AG20443 (cell line): ENCODE measurements around the gene MYO9A.

Experiments
- DNase-seq: peaks from one replicate; pipeline ENCODE4 v3.0.0; 2012; ENCODE audit warnings: low spot score, mixed read lengths

The MYO9A gene

GRCh38 chr15:71809346-71809745 is 308.6 kb downstream of the MYO9A start:
- DNase-seq = no peak

- no peak for DNase-seq
Measured at GRCh38 chr15:71808311-71809020, 309.5 kb downstream of the MYO9A start.

- peak; percentile 47 for DNase-seq
Measured at GRCh38 chr15:71807691-71808091, 310.3 kb downstream of the MYO9A start.

GRCh38 chr15:71807125-71807629 is 310.8 kb downstream of the MYO9A start:
- no peak for DNase-seq

- no peak for DNase-seq
Measured at GRCh38 chr15:71806452-71806931, 311.5 kb downstream of the MYO9A start.

- no peak for DNase-seq
Measured at GRCh38 chr15:71804695-71805470, 313.1 kb downstream of the MYO9A start.

GRCh38 chr15:71804226-71804625 is 313.7 kb downstream of the MYO9A start:
- DNase-seq = no peak

GRCh38 chr15:71802770-71803169 is 315.2 kb downstream of the MYO9A start:
- no peak for DNase-seq

- DNase-seq = no peak
Measured at GRCh38 chr15:71801935-71802655, 315.9 kb downstream of the MYO9A start.

GRCh38 chr15:71800835-71801745 is 316.9 kb downstream of the MYO9A start:
- peak; percentile 78 for DNase-seq

- DNase-seq = no peak
Measured at GRCh38 chr15:71800190-71800589, 317.8 kb downstream of the MYO9A start.

- no peak for DNase-seq
Measured at GRCh38 chr15:71798641-71799040, 319.3 kb downstream of the MYO9A start.

GRCh38 chr15:71792521-71792920 is 325.4 kb downstream of the MYO9A start:
- peak; percentile 75 for DNase-seq

- DNase-seq = no peak
Measured at GRCh38 chr15:71791975-71792374, 326.0 kb downstream of the MYO9A start.

GRCh38 chr15:71790081-71790480 is 327.9 kb downstream of the MYO9A start:
- no peak for DNase-seq

GRCh38 chr15:71789616-71790015 is 328.3 kb downstream of the MYO9A start:
- no peak for DNase-seq

- DNase-seq = no peak
Measured at GRCh38 chr15:71788646-71789579, 329.0 kb downstream of the MYO9A start.

- DNase-seq = no peak
Measured at GRCh38 chr15:71786673-71787072, 331.3 kb downstream of the MYO9A start.

GRCh38 chr15:71785996-71786395 is 332.0 kb downstream of the MYO9A start:
- no peak for DNase-seq

- no peak for DNase-seq
Measured at GRCh38 chr15:71784719-71785118, 333.2 kb downstream of the MYO9A start.
